GM18508 (cell line): ENCODE data around the gene TRIM61.

Source experiments
- ATAC-seq: cut with Tn5 transposase; IDR thresholded peaks from one replicate; pipeline ENCODE4 v1.9.1; 2021; ENCODE audit warnings: moderate number of reproducible peaks; ENCODE audit not compliant: insufficient read depth, unreplicated experiment

The TRIM61 gene

DNA sequence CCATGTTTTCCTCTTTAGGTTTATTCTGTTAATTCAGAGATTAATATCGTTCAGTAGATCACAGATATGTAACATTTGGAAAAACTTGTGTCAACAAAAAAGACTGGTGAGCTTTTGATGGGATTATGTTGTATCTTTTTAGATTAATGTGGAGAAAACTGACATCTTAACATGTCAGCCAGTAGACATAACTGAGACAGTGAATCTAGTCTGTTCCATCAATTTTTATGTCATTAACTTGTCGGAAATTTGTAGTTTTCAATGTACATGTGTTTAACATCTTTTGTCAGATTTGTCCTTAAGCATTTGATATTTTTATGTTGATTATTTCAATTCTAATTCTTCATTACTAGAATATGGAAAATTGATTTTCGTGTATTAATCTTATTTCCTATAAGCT lies 58.5 kb downstream of the TRIM61 start:
- ATAC-seq = no peak
